ENCODE results near the gene HNRNPK.
"Not testable (repeated sequence)": the region's sequence is repeated elsewhere in the genome, so short reads cannot be mapped to it uniquely, and the experiment has no call there.

GRCh38 chr9:83948096-83948495 lies 31.9 kb downstream of the HNRNPK start:
- not testable (repeated sequence) for TF ChIP-seq CTCF, POLR2A (IDR thresholded peaks at IDR 0.05)

Data from tibial nerve (tissue), 3 donors.